HG03108 (cell line): Measurements from ENCODE around the gene KHNYN.

Experiments
- ATAC-seq: cut with Tn5 transposase; IDR thresholded peaks from one replicate; pipeline ENCODE4 v1.9.1; 2021; ENCODE audit warnings: moderate library complexity; ENCODE audit not compliant: unreplicated experiment

KHNYN gene

DNA sequence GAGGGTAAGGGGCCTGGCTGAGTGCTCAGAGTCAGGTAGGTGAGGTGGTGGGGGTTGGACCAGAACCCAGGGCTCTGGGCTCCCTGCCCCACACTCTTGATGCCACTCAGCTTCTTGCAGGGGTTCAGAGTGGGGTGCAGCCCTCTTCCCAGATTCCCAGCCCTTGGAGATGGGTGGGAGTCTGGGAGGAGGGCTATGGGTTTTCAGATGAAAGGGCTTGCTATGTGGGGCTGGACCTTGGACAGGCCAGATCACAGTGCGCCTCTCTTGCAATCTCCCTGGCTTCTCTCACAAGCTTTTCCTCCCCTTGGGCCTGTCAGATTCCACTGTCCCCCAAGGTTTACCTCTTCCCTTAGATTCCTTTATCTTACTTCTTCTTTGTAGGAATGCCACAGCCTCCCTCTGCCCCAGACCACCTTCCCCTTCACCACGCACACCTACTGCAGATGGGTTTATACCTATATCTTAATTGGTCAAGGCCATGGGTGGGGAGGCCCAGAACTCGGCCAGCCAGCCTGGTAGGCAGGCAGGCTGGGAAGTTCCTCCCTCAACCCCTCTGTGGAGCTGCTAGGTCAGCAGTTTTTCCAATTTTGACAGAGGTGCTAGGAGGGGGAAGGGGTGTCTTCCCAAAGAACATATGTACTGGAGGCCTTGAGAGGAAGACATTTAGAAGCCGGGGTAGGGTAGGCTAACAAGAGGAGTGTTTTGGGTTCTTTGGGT is 29.6 kb upstream of the KHNYN start:
- ATAC-seq = no peak

- no peak for ATAC-seq
Measured at GRCh38 chr14:24401810-24402702, 27.7 kb upstream of the KHNYN start.

- no peak for ATAC-seq
Measured at GRCh38 chr14:24403294-24403998, 26.3 kb upstream of the KHNYN start.

GRCh38 chr14:24404814-24405213 is 24.9 kb upstream of the KHNYN start:
- ATAC-seq = no peak

GRCh38 chr14:24406416-24406815 is 23.3 kb upstream of the KHNYN start:
- no peak for ATAC-seq

- no peak for ATAC-seq
Measured at GRCh38 chr14:24407608-24408325, 22.0 kb upstream of the KHNYN start.

GRCh38 chr14:24408764-24409163 is 21.0 kb upstream of the KHNYN start:
- ATAC-seq = no peak

- no peak for ATAC-seq
Measured at GRCh38 chr14:24409192-24409591, 20.6 kb upstream of the KHNYN start.

DNA sequence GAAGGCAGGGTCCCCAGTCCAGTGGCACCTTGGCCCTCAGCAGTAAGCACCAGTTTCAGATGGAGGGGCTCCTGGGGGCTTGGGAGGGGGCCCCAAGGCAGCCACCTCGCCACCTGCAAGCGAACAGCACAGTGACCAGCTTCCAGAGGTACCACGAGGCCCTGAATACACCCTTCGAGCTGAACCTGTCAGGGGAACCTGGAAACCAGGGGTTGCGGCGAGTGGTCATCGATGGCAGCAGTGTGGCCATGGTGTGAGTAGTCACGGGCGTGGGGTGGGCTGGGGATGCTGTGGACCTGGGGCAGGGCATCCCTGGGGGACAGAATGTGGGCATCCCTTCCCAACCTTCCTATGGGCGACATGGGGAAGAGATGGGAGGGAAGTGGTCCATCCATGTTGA is 19.8 kb upstream of the KHNYN start:
- no peak for ATAC-seq

DNA sequence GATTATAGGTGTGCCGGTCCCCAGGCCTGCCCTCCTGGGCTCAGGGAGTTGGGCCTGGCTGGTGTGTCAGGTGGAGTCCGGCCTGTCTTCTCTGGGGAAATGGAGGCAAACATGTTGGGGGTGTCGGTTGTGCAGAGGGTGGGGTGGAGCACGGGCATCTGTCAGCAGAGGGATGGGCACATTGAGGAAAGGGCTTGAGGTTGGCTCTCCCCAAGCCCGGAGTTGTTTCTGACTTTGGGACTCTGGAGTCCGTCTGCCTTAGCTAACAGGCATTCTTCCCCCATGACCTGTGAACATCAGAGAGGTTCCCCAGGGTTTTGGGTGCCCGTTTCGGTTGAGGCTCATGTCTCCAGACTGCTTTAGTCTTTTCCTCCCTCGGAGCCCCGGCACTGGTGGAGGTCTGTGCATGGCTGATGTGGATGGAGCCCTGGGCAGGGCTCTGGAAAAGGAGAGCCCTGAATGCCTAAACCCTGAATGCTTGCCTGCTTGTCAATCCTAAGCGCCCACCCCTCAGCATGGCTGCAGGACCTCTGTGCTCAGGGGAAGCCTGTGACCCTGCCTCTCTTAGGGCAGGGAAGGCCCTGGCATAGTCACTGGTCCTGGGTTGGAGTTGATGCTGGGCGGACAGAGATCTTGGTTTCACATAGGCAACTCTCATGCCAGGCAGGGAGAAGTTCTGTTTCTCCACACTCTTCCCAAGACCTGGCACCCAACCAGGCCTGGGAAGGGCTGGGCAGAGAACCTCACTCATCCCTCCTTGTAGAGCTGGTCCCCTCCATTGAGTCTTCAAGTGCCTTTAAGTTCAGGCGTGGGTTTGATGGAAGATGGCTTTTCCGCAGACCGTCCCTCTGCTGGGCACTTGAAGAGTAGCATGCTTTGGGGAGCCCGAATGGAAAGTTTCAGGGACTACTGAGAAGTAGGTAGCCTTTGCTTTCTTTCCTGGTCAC is 18.0 kb upstream of the KHNYN start:
- ATAC-seq = no peak

DNA sequence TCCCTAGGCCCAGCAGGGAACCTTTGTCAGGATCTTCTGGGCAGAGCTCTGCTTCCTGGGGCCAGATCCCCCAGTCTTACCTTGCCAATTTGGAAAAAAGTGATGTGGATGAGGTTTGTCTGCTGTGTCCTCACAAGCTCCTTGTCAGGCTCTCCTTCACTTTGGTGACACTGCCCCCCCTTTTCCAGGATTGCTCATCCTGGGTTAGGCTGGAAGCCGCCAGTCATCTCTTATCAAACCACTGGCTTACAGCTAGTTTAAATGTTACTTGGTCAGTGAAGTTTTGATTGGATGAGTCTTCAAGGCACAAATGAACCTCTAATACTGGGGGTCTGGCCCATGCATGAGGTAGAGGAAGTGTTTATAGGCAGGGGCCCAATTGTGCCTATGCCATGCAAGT is 15.7 kb upstream of the KHNYN start:
- no peak for ATAC-seq

- ATAC-seq = no peak
Measured at GRCh38 chr14:24414732-24415420, 14.9 kb upstream of the KHNYN start.

DNA sequence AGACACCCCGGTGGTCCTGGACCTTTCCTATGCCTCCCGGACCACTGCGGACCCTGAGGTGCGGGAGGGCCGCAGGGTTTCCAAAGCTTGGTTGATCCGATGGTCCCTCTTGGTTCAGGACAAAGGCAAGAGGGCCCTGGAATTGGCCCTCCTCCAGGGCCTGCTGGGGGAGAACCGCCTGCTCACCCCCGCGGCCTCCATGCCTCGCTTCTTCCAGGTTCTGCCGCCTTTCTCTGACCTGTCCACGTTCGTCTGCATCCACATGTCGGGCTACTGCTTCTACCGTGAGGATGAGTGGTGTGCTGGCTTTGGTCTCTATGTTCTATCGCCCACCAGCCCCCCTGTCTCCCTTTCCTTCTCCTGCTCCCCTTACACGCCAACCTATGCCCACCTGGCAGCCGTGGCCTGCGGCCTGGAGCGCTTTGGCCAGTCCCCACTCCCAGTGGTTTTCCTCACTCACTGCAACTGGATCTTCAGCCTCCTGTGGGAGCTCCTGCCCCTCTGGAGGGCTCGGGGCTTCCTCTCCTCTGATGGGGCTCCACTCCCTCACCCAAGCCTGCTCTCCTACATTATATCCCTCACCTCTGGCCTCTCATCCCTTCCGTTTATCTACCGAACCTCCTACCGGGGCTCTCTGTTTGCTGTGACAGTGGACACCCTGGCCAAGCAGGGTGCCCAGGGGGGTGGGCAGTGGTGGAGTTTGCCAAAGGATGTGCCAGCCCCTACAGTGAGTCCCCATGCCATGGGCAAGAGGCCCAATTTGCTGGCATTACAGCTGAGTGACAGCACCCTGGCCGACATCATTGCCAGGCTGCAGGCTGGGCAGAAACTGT is 14.1 kb upstream of the KHNYN start:
- ATAC-seq = no peak

GRCh38 chr14:24416254-24416931 is 13.4 kb upstream of the KHNYN start:
- ATAC-seq = no peak

GRCh38 chr14:24416932-24417619 is 12.7 kb upstream of the KHNYN start:
- ATAC-seq = no peak

DNA sequence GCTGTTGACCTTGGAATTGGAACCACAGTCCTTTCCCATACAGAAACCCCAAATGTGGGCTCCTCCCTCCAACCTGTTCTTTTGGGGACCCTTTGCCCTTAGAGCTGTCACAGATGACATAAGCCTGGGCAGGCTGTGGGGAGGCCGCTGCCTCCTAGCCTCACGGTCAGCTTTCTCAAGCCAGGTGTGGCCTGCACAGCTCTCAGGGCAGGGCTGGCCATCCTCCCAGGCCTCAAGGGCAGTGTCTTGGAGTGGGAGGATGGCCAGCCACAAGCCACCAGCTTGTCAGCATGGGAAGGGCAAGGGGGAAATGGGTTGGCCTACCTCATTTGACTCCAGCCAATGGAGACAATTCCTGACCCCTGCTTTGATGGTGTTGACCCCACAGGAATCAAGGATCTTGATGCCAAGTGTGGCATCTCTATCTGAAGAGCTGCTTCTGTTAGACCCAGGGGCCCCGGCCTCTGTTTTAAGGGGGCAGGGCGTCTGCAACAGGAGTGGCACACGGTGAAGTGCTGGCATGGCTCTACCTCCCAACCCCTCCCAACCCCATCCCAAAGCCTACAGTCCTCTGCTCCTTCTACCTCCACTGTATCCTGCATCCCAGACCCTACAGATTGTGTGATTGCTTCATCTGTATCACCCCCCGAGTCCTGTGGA is 11.8 kb upstream of the KHNYN start:
- ATAC-seq = no peak

DNA sequence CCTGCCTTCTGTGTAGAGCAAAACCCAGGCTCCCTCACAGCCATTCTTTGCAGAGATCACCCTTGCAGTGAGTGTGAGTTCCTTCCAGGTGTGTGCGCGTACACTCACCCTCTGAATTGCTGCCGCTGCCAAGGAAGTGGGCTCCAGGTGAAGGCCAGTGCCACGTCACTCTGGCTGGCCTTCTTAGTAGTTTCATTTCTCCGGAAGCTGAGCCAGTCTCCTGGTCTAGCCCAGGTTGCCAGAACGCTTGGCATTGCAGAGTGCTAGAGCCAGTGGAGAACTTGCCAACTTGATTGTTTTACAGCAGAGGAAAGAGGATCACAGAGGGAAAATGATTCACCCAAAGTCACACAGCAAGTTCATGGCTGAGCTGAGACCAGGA is 11.3 kb upstream of the KHNYN start:
- no peak for ATAC-seq
